Measurements from ENCODE around the gene GAB1.

DNA sequence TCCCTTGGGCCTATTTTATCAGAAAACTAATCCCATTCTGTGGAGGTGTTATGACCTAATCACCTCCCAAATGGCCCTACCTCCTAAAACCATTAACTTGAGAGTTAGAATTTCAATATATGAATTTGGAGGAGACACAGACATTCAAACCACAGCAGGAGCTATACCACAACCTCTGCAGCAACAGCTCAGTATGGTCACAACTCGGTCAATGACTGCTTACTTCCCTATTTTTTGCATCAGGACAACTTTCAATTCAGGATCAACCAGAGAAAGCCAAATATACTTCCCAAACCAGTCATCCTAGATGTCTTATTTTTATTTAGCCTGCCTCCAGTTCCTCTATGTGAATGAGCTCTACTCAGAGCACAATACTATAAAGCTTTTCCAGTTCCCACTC is 165.6 kb downstream of the GAB1 start:
- TF ChIP-seq, protein P1, sequence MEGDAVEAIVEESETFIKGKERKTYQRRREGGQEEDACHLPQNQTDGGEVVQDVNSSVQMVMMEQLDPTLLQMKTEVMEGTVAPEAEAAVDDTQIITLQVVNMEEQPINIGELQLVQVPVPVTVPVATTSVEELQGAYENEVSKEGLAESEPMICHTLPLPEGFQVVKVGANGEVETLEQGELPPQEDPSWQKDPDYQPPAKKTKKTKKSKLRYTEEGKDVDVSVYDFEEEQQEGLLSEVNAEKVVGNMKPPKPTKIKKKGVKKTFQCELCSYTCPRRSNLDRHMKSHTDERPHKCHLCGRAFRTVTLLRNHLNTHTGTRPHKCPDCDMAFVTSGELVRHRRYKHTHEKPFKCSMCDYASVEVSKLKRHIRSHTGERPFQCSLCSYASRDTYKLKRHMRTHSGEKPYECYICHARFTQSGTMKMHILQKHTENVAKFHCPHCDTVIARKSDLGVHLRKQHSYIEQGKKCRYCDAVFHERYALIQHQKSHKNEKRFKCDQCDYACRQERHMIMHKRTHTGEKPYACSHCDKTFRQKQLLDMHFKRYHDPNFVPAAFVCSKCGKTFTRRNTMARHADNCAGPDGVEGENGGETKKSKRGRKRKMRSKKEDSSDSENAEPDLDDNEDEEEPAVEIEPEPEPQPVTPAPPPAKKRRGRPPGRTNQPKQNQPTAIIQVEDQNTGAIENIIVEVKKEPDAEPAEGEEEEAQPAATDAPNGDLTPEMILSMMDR (IDR thresholded peaks at IDR 0.05): no peak
- TF ChIP-seq POLR2A (IDR thresholded peaks at IDR 0.05): no peak

All from testis (tissue), 2 donors.